Progenitor cell of endocrine pancreas (in vitro differentiated cells): ENCODE data around the gene DOP1A. TPM values are rescaled to one million over a fixed set of nuclear protein-coding genes. Genes with fewer than 3 reads are reported as not detected.

ENCODE experiments used
- DNase-seq: peaks from one replicate; pipeline ENCODE4 v3.0.0; 2021; ENCODE audit warnings: low spot score; ENCODE audit not compliant: unreplicated experiment
- H3K27ac Mint-ChIP-seq: 2 replicates; pipeline ENCODE4 v1.8.0; 2021; ENCODE audit warnings: mild to moderate bottlenecking, moderate library complexity, mixed read lengths
- H3K27me3 Mint-ChIP-seq: 2 replicates; pipeline ENCODE4 v1.8.0; 2021; ENCODE audit warnings: mixed read lengths
- H3K36me3 Mint-ChIP-seq: 2 replicates; pipeline ENCODE4 v1.8.0; 2022; ENCODE audit warnings: mixed read lengths; ENCODE audit not compliant: insufficient read depth
- H3K4me1 Mint-ChIP-seq: 2 replicates; pipeline ENCODE4 v1.8.0; 2021; ENCODE audit warnings: low read depth, mixed read lengths
- H3K4me3 Mint-ChIP-seq: 2 replicates; pipeline ENCODE4 v1.8.0; 2021; ENCODE audit warnings: low read depth, mild to moderate bottlenecking, moderate library complexity, mixed read lengths
- H3K9me3 Mint-ChIP-seq: 2 replicates; pipeline ENCODE4 v1.8.0; 2021; ENCODE audit warnings: low read depth, mixed read lengths
- total RNA-seq: library from RNA; stranded (reverse); gene quantifications from 2 replicates; pipeline ENCODE4 v1.2.1, GENCODE V29; 2021
- TF ChIP-seq, protein P1 (sequence below): fragments of 200-600 bp; sonication (generic); IDR thresholded peaks from one replicate; pipeline ENCODE4 v1.5.0; 2021; ENCODE audit warnings: antibody characterized with exemption, mild to moderate bottlenecking; ENCODE audit not compliant: unreplicated experiment

The DOP1A gene
- total RNA-seq, 1 donor from 2014 or later: 47.1 TPM

DNA sequence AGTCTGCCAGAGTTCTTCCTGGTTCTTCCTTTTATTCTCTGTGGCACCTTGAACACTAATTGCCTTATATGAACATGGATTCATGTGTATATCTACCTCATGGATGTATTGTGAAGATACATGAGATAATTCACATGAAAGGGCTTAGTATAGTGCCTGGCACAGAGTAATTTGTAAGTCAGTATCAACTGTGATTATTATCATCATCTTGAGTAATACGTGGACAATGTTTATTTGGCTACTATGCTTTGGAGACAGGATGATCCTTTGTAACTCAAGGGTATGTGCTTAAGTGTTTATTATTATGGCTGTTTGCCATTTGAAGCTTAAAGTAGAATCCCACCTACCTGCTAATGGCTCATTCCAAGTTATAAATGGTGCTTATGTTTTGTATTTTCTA, 16.0 kb downstream of the DOP1A start:
- no peak overlapping the region for H3K4me3 Mint-ChIP-seq
- H3K9me3 Mint-ChIP-seq: peaks cover 4% of the 10 kb centered on the region
- H3K4me1 Mint-ChIP-seq: peaks cover 2% of the 10 kb centered on the region
- DNase-seq: no peak
- H3K27ac Mint-ChIP-seq: no peak overlapping the region
- H3K27me3 Mint-ChIP-seq: no peaks in the 10 kb centered on the region
- H3K36me3 Mint-ChIP-seq: peaks cover 18% of the 10 kb centered on the region
- TF ChIP-seq, protein P1, sequence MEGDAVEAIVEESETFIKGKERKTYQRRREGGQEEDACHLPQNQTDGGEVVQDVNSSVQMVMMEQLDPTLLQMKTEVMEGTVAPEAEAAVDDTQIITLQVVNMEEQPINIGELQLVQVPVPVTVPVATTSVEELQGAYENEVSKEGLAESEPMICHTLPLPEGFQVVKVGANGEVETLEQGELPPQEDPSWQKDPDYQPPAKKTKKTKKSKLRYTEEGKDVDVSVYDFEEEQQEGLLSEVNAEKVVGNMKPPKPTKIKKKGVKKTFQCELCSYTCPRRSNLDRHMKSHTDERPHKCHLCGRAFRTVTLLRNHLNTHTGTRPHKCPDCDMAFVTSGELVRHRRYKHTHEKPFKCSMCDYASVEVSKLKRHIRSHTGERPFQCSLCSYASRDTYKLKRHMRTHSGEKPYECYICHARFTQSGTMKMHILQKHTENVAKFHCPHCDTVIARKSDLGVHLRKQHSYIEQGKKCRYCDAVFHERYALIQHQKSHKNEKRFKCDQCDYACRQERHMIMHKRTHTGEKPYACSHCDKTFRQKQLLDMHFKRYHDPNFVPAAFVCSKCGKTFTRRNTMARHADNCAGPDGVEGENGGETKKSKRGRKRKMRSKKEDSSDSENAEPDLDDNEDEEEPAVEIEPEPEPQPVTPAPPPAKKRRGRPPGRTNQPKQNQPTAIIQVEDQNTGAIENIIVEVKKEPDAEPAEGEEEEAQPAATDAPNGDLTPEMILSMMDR: no peak

DNA sequence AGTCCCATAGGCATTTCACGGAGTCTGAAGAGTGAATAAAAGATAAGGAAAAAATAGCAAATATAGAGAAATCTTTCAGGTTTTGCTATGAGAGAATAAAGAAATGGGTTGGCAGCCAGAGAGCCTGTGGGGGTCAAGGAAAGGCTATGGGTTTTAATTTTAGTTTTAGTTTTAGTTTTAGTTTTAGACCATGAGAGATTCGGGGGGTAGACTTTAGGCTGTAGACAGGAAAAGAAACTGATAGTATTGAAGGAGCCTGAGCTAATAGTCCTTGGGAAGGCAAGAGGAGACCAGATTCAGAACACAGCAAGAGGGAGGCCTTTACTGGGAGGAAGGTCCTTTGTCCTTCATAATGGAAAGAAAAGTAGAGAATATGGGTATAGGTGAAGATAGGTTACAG, 19.3 kb downstream of the DOP1A start:
- H3K4me3 Mint-ChIP-seq: no peak overlapping the region
- H3K4me1 Mint-ChIP-seq: no peaks in the 10 kb centered on the region
- peaks cover 4% of the 10 kb centered on the region for H3K9me3 Mint-ChIP-seq
- no peaks in the 10 kb centered on the region for H3K27me3 Mint-ChIP-seq
- TF ChIP-seq, protein P1: no peak
- no peak for DNase-seq
- peak overlapping the region; percentile 19 for H3K27ac Mint-ChIP-seq
- peaks cover 20% of the 10 kb centered on the region for H3K36me3 Mint-ChIP-seq

DNA sequence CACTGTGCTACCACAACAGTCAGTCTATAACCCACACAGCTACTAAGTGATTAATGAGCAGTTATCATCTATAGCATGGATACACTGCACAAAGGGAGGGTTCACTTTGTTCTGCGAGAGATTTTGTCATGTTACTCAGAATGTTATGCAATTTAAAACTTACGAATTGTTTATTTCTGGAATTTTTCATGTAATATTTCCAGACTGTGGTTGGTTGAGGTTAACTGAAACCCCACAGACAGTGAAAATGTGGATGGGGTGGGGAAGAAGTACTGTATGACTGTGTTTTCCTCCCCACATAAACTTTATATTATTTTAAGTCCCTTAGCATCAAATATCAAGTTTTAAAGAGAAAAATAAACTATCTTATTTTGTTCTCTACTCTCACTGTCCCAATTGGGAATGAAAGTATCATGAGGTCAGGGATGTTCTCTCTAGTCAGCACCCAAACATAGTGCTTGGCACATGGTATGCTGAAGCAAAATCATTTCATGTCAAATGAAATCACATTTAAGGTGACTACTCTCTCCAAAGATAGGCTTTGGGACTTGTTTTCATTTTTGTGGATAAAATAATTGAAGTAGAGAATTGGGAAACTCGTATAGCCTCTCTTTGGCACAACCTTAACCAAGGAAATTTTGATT, 25.4 kb downstream of the DOP1A start:
- Mint-ChIP-seq H3K9me3 (peaks cover 8% of the 10 kb centered on the region), H3K27me3 (no peaks in the 10 kb centered on the region), H3K4me3 (no peak overlapping the region), H3K27ac (no peak overlapping the region), H3K36me3 (peaks cover 8% of the 10 kb centered on the region), H3K4me1 (no peaks in the 10 kb centered on the region)
- no peak for DNase-seq
- TF ChIP-seq, protein P1: no peak

DNA sequence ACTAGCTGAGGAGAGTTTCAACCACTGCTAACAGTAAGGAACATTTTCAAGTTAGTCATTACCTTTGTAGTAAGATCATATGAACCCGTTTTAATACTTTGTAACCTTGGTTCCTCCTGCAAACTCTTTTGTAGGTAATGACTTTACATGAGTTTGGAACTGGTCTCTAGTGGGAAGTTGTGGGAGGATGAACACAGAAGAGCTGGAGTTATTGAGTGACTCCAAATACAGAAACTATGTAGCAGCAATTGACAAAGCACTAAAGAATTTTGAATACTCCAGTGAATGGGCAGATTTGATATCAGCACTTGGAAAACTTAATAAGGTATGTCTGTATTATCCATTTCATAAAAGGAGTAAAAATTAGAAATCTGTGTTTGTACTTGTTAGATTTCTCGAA, 29.3 kb downstream of the DOP1A start:
- Mint-ChIP-seq H3K36me3 (peaks cover 10% of the 10 kb centered on the region), H3K27ac (no peak overlapping the region), H3K9me3 (peaks cover 8% of the 10 kb centered on the region), H3K27me3 (no peaks in the 10 kb centered on the region), H3K4me3 (no peak overlapping the region), H3K4me1 (no peaks in the 10 kb centered on the region)
- TF ChIP-seq, protein P1: no peak
- DNase-seq: no peak

DNA sequence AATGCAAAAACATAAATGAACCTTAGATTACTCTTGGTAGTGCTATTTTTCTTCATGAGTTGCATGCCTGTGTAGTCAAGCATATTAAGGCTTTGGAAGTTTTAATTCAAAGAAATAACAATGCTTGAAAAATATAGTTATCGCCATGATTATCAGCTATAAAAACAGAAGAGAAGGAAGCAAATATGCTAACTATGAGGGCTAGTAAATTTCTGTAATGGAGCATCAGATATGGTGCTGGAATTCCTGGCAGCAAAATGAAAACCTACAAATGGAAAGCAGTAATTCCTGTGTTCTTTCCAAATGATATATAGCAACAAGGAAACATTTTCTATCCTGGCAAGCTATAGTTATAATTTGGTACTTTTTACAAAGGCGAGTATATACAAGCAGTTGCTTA, 29.7 kb downstream of the DOP1A start:
- DNase-seq: no peak
- Mint-ChIP-seq H3K9me3 (peaks cover 8% of the 10 kb centered on the region), H3K4me3 (no peak overlapping the region), H3K36me3 (peaks cover 14% of the 10 kb centered on the region), H3K27me3 (no peaks in the 10 kb centered on the region), H3K4me1 (no peaks in the 10 kb centered on the region), H3K27ac (peak overlapping the region; percentile 42)
- TF ChIP-seq, protein P1: no peak
